CD4-positive, alpha-beta T cell treated with Interleukin-6 at 100 ng/mL for 8 hours (primary cell): ENCODE measurements around the gene NFKBIE.

Experiments
- DNase-seq: peaks from one replicate; pipeline ENCODE4 v3.0.0-alpha.2; 2020; ENCODE audit warnings: mixed read lengths, low spot score

NFKBIE gene

GRCh38 chr6:44226368-44227147, 38.8 kb downstream of the NFKBIE start:
- DNase-seq: no peak

GRCh38 chr6:44225579-44226325, 39.6 kb downstream of the NFKBIE start:
- DNase-seq: no peak

GRCh38 chr6:44224965-44225305, 40.4 kb downstream of the NFKBIE start:
- DNase-seq: no peak

GRCh38 chr6:44224029-44224964, 41.1 kb downstream of the NFKBIE start:
- no peak for DNase-seq

- DNase-seq: peak; percentile 82
Measured at GRCh38 chr6:44223319-44224028, 41.9 kb downstream of the NFKBIE start, which contains the start of gene SLC29A1. TSS of gene SLC29A1 (plus strand) at chr6:44223595. CDS start at chr6:44227314, 3,719 bp downstream.

- no peak for DNase-seq
Measured at GRCh38 chr6:44222486-44223318, 42.6 kb downstream of the NFKBIE start.

- DNase-seq: no peak
Measured at GRCh38 chr6:44221961-44222335, 43.4 kb downstream of the NFKBIE start.

- peak; percentile 70 for DNase-seq
Measured at GRCh38 chr6:44221291-44221960, 43.9 kb downstream of the NFKBIE start.

- no peak for DNase-seq
Measured at GRCh38 chr6:44220913-44221290, 44.4 kb downstream of the NFKBIE start.

- DNase-seq: no peak
Measured at GRCh38 chr6:44219815-44220784, 45.3 kb downstream of the NFKBIE start.

GRCh38 chr6:44219053-44219814, 46.1 kb downstream of the NFKBIE start:
- DNase-seq: no peak

GRCh38 chr6:44217332-44218143, 47.8 kb downstream of the NFKBIE start:
- DNase-seq: no peak

GRCh38 chr6:44216677-44217331, 48.5 kb downstream of the NFKBIE start, which contains the start of gene MYMX:
TSS of gene MYMX (plus strand) at chr6:44216926. CDS start at chr6:44217472, 546 bp downstream.
- DNase-seq: no peak

- DNase-seq: no peak
Measured at GRCh38 chr6:44214307-44214706, 51.0 kb downstream of the NFKBIE start.

GRCh38 chr6:44211284-44211683, 54.1 kb downstream of the NFKBIE start:
- DNase-seq: no peak
